ENCODE measurements around the gene TMED7.
"Not testable (repeated sequence)": the region's sequence is repeated elsewhere in the genome, so short reads cannot be mapped to it uniquely, and the experiment has no call there.

TMED7 gene

GRCh38 chr5:115625579-115626444, at the start of gene TMED7:
Gene TMED7 (minus strand): TSS chr5:115626036. CDS start chr5:115625792, 244 bp downstream.
- no peaks in the 10 kb centered on the region for H3K9me3 ChIP-seq (ENCODE audit: control insufficient read depth in 1 of 2, low read length in 2 of 2)
- peaks cover 0 to 3% of the 10 kb centered on the region in 2 donors for H3K36me3 ChIP-seq (ENCODE audit: control insufficient read depth in 1 of 2, insufficient read depth in 2 of 2, low read length in 2 of 2)
- peak within 1 kb of the TSS; percentile 89 to 99 for H3K9ac ChIP-seq (ENCODE audit: low read depth in 1 of 2, low read length in 2 of 2)
- H3K27ac ChIP-seq (ENCODE audit: low read depth, low read length) = peak within 1 kb of the TSS; percentile 94
- peak within 1 kb of the TSS; percentile 92 to 93 for H3K4me3 ChIP-seq (ENCODE audit: low read depth in 1 of 2, low read length in 2 of 2)
- H3K4me1 ChIP-seq (ENCODE audit: control insufficient read depth in 1 of 2, insufficient read depth in 2 of 2, low read length in 2 of 2) = peaks cover 37 to 38% of the 10 kb centered on the region in 2 donors
- H3K27me3 ChIP-seq (ENCODE audit: control insufficient read depth in 1 of 2, insufficient read depth in 2 of 2, low read length in 2 of 2) = no peaks in the 10 kb centered on the region

GRCh38 chr5:115674782-115675181, 48.9 kb upstream of the TMED7 start:
- not testable (repeated sequence) for H3K36me3 ChIP-seq (ENCODE audit: control insufficient read depth in 1 of 2, insufficient read depth in 2 of 2, low read length in 2 of 2); H3K4me1 ChIP-seq (ENCODE audit: control insufficient read depth in 1 of 2, insufficient read depth in 2 of 2, low read length in 2 of 2); H3K9me3 ChIP-seq (ENCODE audit: control insufficient read depth in 1 of 2, low read length in 2 of 2); H3K4me3 ChIP-seq (ENCODE audit: low read depth in 1 of 2, low read length in 2 of 2); H3K9ac ChIP-seq (ENCODE audit: low read depth in 1 of 2, low read length in 2 of 2); H3K27me3 ChIP-seq (ENCODE audit: control insufficient read depth in 1 of 2, insufficient read depth in 2 of 2, low read length in 2 of 2); H3K27ac ChIP-seq (ENCODE audit: low read depth, low read length)

- no peak overlapping the region for H3K9ac ChIP-seq (ENCODE audit: low read depth in 1 of 2, low read length in 2 of 2)
- H3K4me3 ChIP-seq (ENCODE audit: low read depth in 1 of 2, low read length in 2 of 2) = no peak overlapping the region
- no peaks in the 10 kb centered on the region for H3K36me3 ChIP-seq (ENCODE audit: control insufficient read depth in 1 of 2, insufficient read depth in 2 of 2, low read length in 2 of 2)
- no peaks in the 10 kb centered on the region for H3K27me3 ChIP-seq (ENCODE audit: control insufficient read depth in 1 of 2, insufficient read depth in 2 of 2, low read length in 2 of 2)
- no peaks in the 10 kb centered on the region for H3K4me1 ChIP-seq (ENCODE audit: control insufficient read depth in 1 of 2, insufficient read depth in 2 of 2, low read length in 2 of 2)
- no peaks in the 10 kb centered on the region for H3K9me3 ChIP-seq (ENCODE audit: control insufficient read depth in 1 of 2, low read length in 2 of 2)
- no peak overlapping the region for H3K27ac ChIP-seq (ENCODE audit: low read depth, low read length)
Measured at GRCh38 chr5:115673596-115673995, 47.8 kb upstream of the TMED7 start.

GRCh38 chr5:115671939-115672338, 46.1 kb upstream of the TMED7 start:
- H3K27me3 ChIP-seq (ENCODE audit: control insufficient read depth in 1 of 2, insufficient read depth in 2 of 2, low read length in 2 of 2) = no peaks in the 10 kb centered on the region
- H3K27ac ChIP-seq (ENCODE audit: low read depth, low read length) = no peak overlapping the region
- no peaks in the 10 kb centered on the region for H3K4me1 ChIP-seq (ENCODE audit: control insufficient read depth in 1 of 2, insufficient read depth in 2 of 2, low read length in 2 of 2)
- H3K9me3 ChIP-seq (ENCODE audit: control insufficient read depth in 1 of 2, low read length in 2 of 2) = no peaks in the 10 kb centered on the region
- no peak overlapping the region for H3K9ac ChIP-seq (ENCODE audit: low read depth in 1 of 2, low read length in 2 of 2)
- H3K36me3 ChIP-seq (ENCODE audit: control insufficient read depth in 1 of 2, insufficient read depth in 2 of 2, low read length in 2 of 2) = no peaks in the 10 kb centered on the region
- H3K4me3 ChIP-seq (ENCODE audit: low read depth in 1 of 2, low read length in 2 of 2) = no peak overlapping the region

GRCh38 chr5:115666023-115666422, 40.2 kb upstream of the TMED7 start:
- H3K9ac ChIP-seq (ENCODE audit: low read depth in 1 of 2, low read length in 2 of 2) = no peak overlapping the region
- H3K36me3 ChIP-seq (ENCODE audit: control insufficient read depth in 1 of 2, insufficient read depth in 2 of 2, low read length in 2 of 2) = no peaks in the 10 kb centered on the region
- no peaks in the 10 kb centered on the region for H3K4me1 ChIP-seq (ENCODE audit: control insufficient read depth in 1 of 2, insufficient read depth in 2 of 2, low read length in 2 of 2)
- no peak overlapping the region for H3K4me3 ChIP-seq (ENCODE audit: low read depth in 1 of 2, low read length in 2 of 2)
- H3K27me3 ChIP-seq (ENCODE audit: control insufficient read depth in 1 of 2, insufficient read depth in 2 of 2, low read length in 2 of 2) = peaks cover 0 to 3% of the 10 kb centered on the region in 2 donors
- H3K27ac ChIP-seq (ENCODE audit: low read depth, low read length) = no peak overlapping the region
- no peaks in the 10 kb centered on the region for H3K9me3 ChIP-seq (ENCODE audit: control insufficient read depth in 1 of 2, low read length in 2 of 2)

GRCh38 chr5:115661563-115661962, 35.7 kb upstream of the TMED7 start:
- Histone ChIP-seq H3K9me3 (ENCODE audit: control insufficient read depth in 1 of 2, low read length in 2 of 2) (no peaks in the 10 kb centered on the region), H3K9ac (ENCODE audit: low read depth in 1 of 2, low read length in 2 of 2) (no peak overlapping the region), H3K27me3 (ENCODE audit: control insufficient read depth in 1 of 2, insufficient read depth in 2 of 2, low read length in 2 of 2) (peaks cover 0 to 3% of the 10 kb centered on the region in 2 donors), H3K4me1 (ENCODE audit: control insufficient read depth in 1 of 2, insufficient read depth in 2 of 2, low read length in 2 of 2) (no peaks in the 10 kb centered on the region), H3K27ac (ENCODE audit: low read depth, low read length) (no peak overlapping the region), H3K36me3 (ENCODE audit: control insufficient read depth in 1 of 2, insufficient read depth in 2 of 2, low read length in 2 of 2) (no peaks in the 10 kb centered on the region), H3K4me3 (ENCODE audit: low read depth in 1 of 2, low read length in 2 of 2) (no peak overlapping the region)

GRCh38 chr5:115661101-115661500, 35.3 kb upstream of the TMED7 start:
- Histone ChIP-seq H3K9me3 (ENCODE audit: control insufficient read depth in 1 of 2, low read length in 2 of 2) (no peaks in the 10 kb centered on the region), H3K27ac (ENCODE audit: low read depth, low read length) (no peak overlapping the region), H3K27me3 (ENCODE audit: control insufficient read depth in 1 of 2, insufficient read depth in 2 of 2, low read length in 2 of 2) (peaks cover 0 to 3% of the 10 kb centered on the region in 2 donors), H3K36me3 (ENCODE audit: control insufficient read depth in 1 of 2, insufficient read depth in 2 of 2, low read length in 2 of 2) (no peaks in the 10 kb centered on the region), H3K4me1 (ENCODE audit: control insufficient read depth in 1 of 2, insufficient read depth in 2 of 2, low read length in 2 of 2) (no peaks in the 10 kb centered on the region), H3K4me3 (ENCODE audit: low read depth in 1 of 2, low read length in 2 of 2) (no peak overlapping the region), H3K9ac (ENCODE audit: low read depth in 1 of 2, low read length in 2 of 2) (no peak overlapping the region)

- Histone ChIP-seq H3K27ac (ENCODE audit: low read depth, low read length) (no peak overlapping the region), H3K9ac (ENCODE audit: low read depth in 1 of 2, low read length in 2 of 2) (no peak overlapping the region), H3K27me3 (ENCODE audit: control insufficient read depth in 1 of 2, insufficient read depth in 2 of 2, low read length in 2 of 2) (no peaks in the 10 kb centered on the region), H3K4me1 (ENCODE audit: control insufficient read depth in 1 of 2, insufficient read depth in 2 of 2, low read length in 2 of 2) (no peaks in the 10 kb centered on the region), H3K36me3 (ENCODE audit: control insufficient read depth in 1 of 2, insufficient read depth in 2 of 2, low read length in 2 of 2) (no peaks in the 10 kb centered on the region), H3K9me3 (ENCODE audit: control insufficient read depth in 1 of 2, low read length in 2 of 2) (no peaks in the 10 kb centered on the region), H3K4me3 (ENCODE audit: low read depth in 1 of 2, low read length in 2 of 2) (no peak overlapping the region)
Measured at GRCh38 chr5:115657881-115658233, 32.0 kb upstream of the TMED7 start.

- Histone ChIP-seq H3K9ac (ENCODE audit: low read depth in 1 of 2, low read length in 2 of 2) (no peak overlapping the region), H3K27me3 (ENCODE audit: control insufficient read depth in 1 of 2, insufficient read depth in 2 of 2, low read length in 2 of 2) (no peaks in the 10 kb centered on the region), H3K4me3 (ENCODE audit: low read depth in 1 of 2, low read length in 2 of 2) (no peak overlapping the region), H3K9me3 (ENCODE audit: control insufficient read depth in 1 of 2, low read length in 2 of 2) (no peaks in the 10 kb centered on the region), H3K4me1 (ENCODE audit: control insufficient read depth in 1 of 2, insufficient read depth in 2 of 2, low read length in 2 of 2) (no peaks in the 10 kb centered on the region), H3K36me3 (ENCODE audit: control insufficient read depth in 1 of 2, insufficient read depth in 2 of 2, low read length in 2 of 2) (no peaks in the 10 kb centered on the region), H3K27ac (ENCODE audit: low read depth, low read length) (no peak overlapping the region)
Measured at GRCh38 chr5:115657125-115657880, 31.5 kb upstream of the TMED7 start.

GRCh38 chr5:115656404-115656803, 30.6 kb upstream of the TMED7 start:
- no peaks in the 10 kb centered on the region for H3K36me3 ChIP-seq (ENCODE audit: control insufficient read depth in 1 of 2, insufficient read depth in 2 of 2, low read length in 2 of 2)
- no peak overlapping the region for H3K9ac ChIP-seq (ENCODE audit: low read depth in 1 of 2, low read length in 2 of 2)
- no peaks in the 10 kb centered on the region for H3K27me3 ChIP-seq (ENCODE audit: control insufficient read depth in 1 of 2, insufficient read depth in 2 of 2, low read length in 2 of 2)
- no peaks in the 10 kb centered on the region for H3K9me3 ChIP-seq (ENCODE audit: control insufficient read depth in 1 of 2, low read length in 2 of 2)
- H3K27ac ChIP-seq (ENCODE audit: low read depth, low read length) = no peak overlapping the region
- no peak overlapping the region for H3K4me3 ChIP-seq (ENCODE audit: low read depth in 1 of 2, low read length in 2 of 2)
- H3K4me1 ChIP-seq (ENCODE audit: control insufficient read depth in 1 of 2, insufficient read depth in 2 of 2, low read length in 2 of 2) = no peaks in the 10 kb centered on the region
